PC-9 (cell line): ENCODE measurements around the gene G0S2. TPM values are rescaled to one million over a fixed set of nuclear protein-coding genes. Genes with fewer than 3 reads are reported as not detected.

Experiments
- BruUV-seq: library from RNA; stranded (reverse); fragments of 400-500 nt; replicated peaks from 2 replicates; lab custom pipeline; 2021; lab: Mats Ljungman, UMichigan
- CTCF ChIA-PET: fragments of 300-600 bp; sonication (Branson Sonifier 250); formaldehyde crosslinking; loops from one replicate; lab custom pipeline; 2022; ENCODE audit warnings: antibody characterized with exemption; lab: Charles Lee
- POLR2A ChIA-PET: fragments of 300-600 bp; sonication (Branson Sonifier 250); formaldehyde crosslinking; loops from one replicate; lab custom pipeline; 2022; ENCODE audit warnings: antibody characterized with exemption; ENCODE audit not compliant: unreplicated experiment; lab: Charles Lee
- DNase-seq, 2 experiments: peaks; one replicate each; pipeline versions ENCODE4 v3.0.0 to v3.0.0-alpha.2; 2015 to 2022; ENCODE audit warnings: mixed read lengths in 1 of 2
- H2AFZ ChIP-seq: fragments of 200-600 bp; sonication (generic); 2 replicates; pipeline ENCODE4 v1.8.1; 2017; ENCODE audit warnings: antibody characterized with exemption
- H3F3A ChIP-seq: fragments of 200-600 bp; sonication (generic); 2 replicates; pipeline ENCODE4 v1.8.1; 2017; ENCODE audit warnings: antibody characterized with exemption, mild to moderate bottlenecking, low read depth; ENCODE audit not compliant: insufficient read depth
- H3K27ac ChIP-seq: fragments of 200-600 bp; sonication (generic); 2 replicates; pipeline ENCODE4 v1.6.1; 2016; ENCODE audit warnings: mixed run types
- H3K27me3 ChIP-seq: fragments of 200-600 bp; sonication (generic); 2 replicates; pipeline ENCODE4 v1.6.1; 2016; ENCODE audit warnings: low read depth, mixed run types; ENCODE audit not compliant: insufficient read depth
- H3K36me3 ChIP-seq: fragments of 200-600 bp; sonication (generic); 2 replicates; pipeline ENCODE4 v1.6.1; 2016; ENCODE audit warnings: low read depth, mixed run types
- H3K4me1 ChIP-seq: fragments of 200-600 bp; sonication (generic); replicated peaks from 2 replicates; pipeline ENCODE4 v1.6.1; 2016; ENCODE audit warnings: mixed run types; ENCODE audit not compliant: insufficient read depth
- H3K4me2 ChIP-seq: fragments of 200-600 bp; sonication (generic); 2 replicates; pipeline ENCODE4 v1.6.1; 2017; ENCODE audit warnings: mixed run types
- H3K4me3 ChIP-seq: fragments of 200-600 bp; sonication (generic); 2 replicates; pipeline ENCODE4 v1.6.1; 2016; ENCODE audit warnings: mixed run types
- H3K79me2 ChIP-seq: fragments of 200-600 bp; sonication (generic); 2 replicates; pipeline ENCODE4 v1.6.1; 2017; ENCODE audit warnings: low read depth, mixed run types
- H3K9me2 ChIP-seq: fragments of 200-600 bp; sonication (generic); 2 replicates; pipeline ENCODE4 v1.8.1; 2017; ENCODE audit warnings: mild to moderate bottlenecking; ENCODE audit not compliant: insufficient read depth
- H3K9me3 ChIP-seq: fragments of 200-600 bp; sonication (generic); 2 replicates; pipeline ENCODE4 v1.8.1; 2016; ENCODE audit warnings: low read depth; ENCODE audit not compliant: insufficient read depth
- H4K20me1 ChIP-seq: fragments of 200-600 bp; sonication (generic); 2 replicates; pipeline ENCODE4 v1.8.1; 2017; ENCODE audit not compliant: insufficient read depth
- CTCF ChIP-seq: fragments of 200-600 bp; sonication (generic); conservative IDR thresholded peaks from 2 replicates; pipeline ENCODE4 v1.6.1; 2017; ENCODE audit warnings: mixed run types, antibody characterized with exemption, mild to moderate bottlenecking, moderate library complexity
- EZH2 ChIP-seq: fragments of 200-600 bp; sonication (generic); IDR thresholded peaks from 2 replicates; pipeline ENCODE4 v1.8.0; 2017; ENCODE audit warnings: antibody characterized with exemption, low read depth
- intact Hi-C: fragments of 100-400 bp; cut with micrococcal nuclease; formaldehyde crosslinking; loops from one replicate; pipeline ENCODE4 v1.10.0; 2022; ENCODE audit not compliant: unreplicated experiment
- total RNA-seq: library from RNA; stranded (reverse); gene quantifications from 2 replicates; pipeline ENCODE4 v1.2.3, GENCODE V29; 2021

Gene G0S2
- total RNA-seq, 1 experiment from 2014 or later, result 2.4 TPM

GRCh38 chr1:209672705-209673630 is 2.2 kb upstream of the G0S2 start:
- peak overlapping the region; percentile 81 for H3K27ac ChIP-seq
- H3K27me3 ChIP-seq, result no peaks in the 10 kb centered on the region
- H3F3A ChIP-seq, result peaks cover 36% of the 10 kb centered on the region
- no peaks in the 10 kb centered on the region for H3K9me2 ChIP-seq
- DNase-seq, result no peak
- H3K4me1 ChIP-seq, result peaks cover 59% of the 10 kb centered on the region
- intact Hi-C loops, result no loop called here
- no peaks in the 10 kb centered on the region for H4K20me1 ChIP-seq
- no peaks in the 10 kb centered on the region for H3K79me2 ChIP-seq
- H3K4me2 ChIP-seq, result peak overlapping the region; percentile 76
- H3K9me3 ChIP-seq, result no peaks in the 10 kb centered on the region
- no TSS peak for BruUV-seq
- POLR2A ChIA-PET, result no interaction called here
- peak overlapping the region; percentile 3; the same call in 1 of the 2 replicates for H3K4me3 ChIP-seq
- H2AFZ ChIP-seq, result no peak overlapping the region
- TF ChIP-seq CTCF (no peak), EZH2 (no peak)
- CTCF ChIA-PET, result interaction anchor here (1.0 kb wide), 1 partner anchor 16 kb away, joined by 4 read pairs; no protein-coding TSS in a partner anchor
- H3K36me3 ChIP-seq, result no peaks in the 10 kb centered on the region

- BruUV-seq, result no TSS peak
- no peak for DNase-seq
- intact Hi-C loops, result no loop called here
- Histone ChIP-seq H3K27ac (peak overlapping the region; percentile 81), H3K36me3 (no peaks in the 10 kb centered on the region), H3K4me2 (peak overlapping the region; percentile 76), H3F3A (peaks cover 36% of the 10 kb centered on the region), H3K9me3 (no peaks in the 10 kb centered on the region), H3K9me2 (no peaks in the 10 kb centered on the region), H3K4me1 (peaks cover 59% of the 10 kb centered on the region), H3K4me3 (peak overlapping the region; percentile 3; the same call in 1 of the 2 replicates), H2AFZ (no peak overlapping the region; the same call in 1 of the 2 replicates), H3K27me3 (no peaks in the 10 kb centered on the region), H3K79me2 (no peaks in the 10 kb centered on the region), H4K20me1 (no peaks in the 10 kb centered on the region)
- POLR2A ChIA-PET, result no interaction called here
- CTCF ChIA-PET, result no interaction called here
- TF ChIP-seq CTCF (no peak), EZH2 (no peak)
Measured at GRCh38 chr1:209673631-209674417, 1.4 kb upstream of the G0S2 start.

DNA sequence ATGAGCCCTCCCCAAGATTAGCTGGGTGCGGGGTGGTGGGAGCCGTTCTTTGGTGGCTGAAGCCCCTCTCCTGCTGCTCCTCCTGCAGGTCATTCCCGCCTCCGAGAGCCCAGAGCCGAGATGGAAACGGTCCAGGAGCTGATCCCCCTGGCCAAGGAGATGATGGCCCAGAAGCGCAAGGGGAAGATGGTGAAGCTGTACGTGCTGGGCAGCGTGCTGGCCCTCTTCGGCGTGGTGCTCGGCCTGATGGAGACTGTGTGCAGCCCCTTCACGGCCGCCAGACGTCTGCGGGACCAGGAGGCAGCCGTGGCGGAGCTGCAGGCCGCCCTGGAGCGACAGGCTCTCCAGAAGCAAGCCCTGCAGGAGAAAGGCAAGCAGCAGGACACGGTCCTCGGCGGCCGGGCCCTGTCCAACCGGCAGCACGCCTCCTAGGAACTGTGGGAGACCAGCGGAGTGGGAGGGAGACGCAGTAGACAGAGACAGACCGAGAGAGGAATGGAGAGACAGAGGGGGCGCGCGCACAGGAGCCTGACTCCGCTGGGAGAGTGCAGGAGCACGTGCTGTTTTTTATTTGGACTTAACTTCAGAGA is 448 bp downstream of the G0S2 start:
- Histone ChIP-seq H3K36me3 (no peaks in the 10 kb centered on the region), H3K79me2 (no peaks in the 10 kb centered on the region), H3K9me3 (no peaks in the 10 kb centered on the region), H3K4me3 (peak overlapping the region; percentile 66), H2AFZ (peak overlapping the region; percentile 82), H3K4me2 (peak overlapping the region; percentile 76), H3K9me2 (no peaks in the 10 kb centered on the region), H3K4me1 (peaks cover 46% of the 10 kb centered on the region), H3K27ac (no peak overlapping the region), H4K20me1 (no peaks in the 10 kb centered on the region), H3F3A (peaks cover 22% of the 10 kb centered on the region), H3K27me3 (no peaks in the 10 kb centered on the region)
- CTCF ChIA-PET, result no interaction called here
- TF ChIP-seq EZH2, result no peak
- no peak for TF ChIP-seq CTCF
- POLR2A ChIA-PET, result interaction anchor here (0.7 kb wide), 1 partner anchor 1659 kb away, joined by 3 read pairs; no protein-coding TSS in a partner anchor
- intact Hi-C loops, result loop anchor here (1.0 kb wide), 1 partner anchor 22 kb away; no protein-coding TSS in a partner anchor
- TSS peak; percentile 91 for BruUV-seq
- peak in 1 of 2 experiments; percentile 35 for DNase-seq
